HG02870 (cell line): Measurements from ENCODE around the gene NFRKB.

Source experiments
- ATAC-seq: cut with Tn5 transposase; IDR thresholded peaks from one replicate; pipeline ENCODE4 v1.9.1; 2021; ENCODE audit warnings: mild to moderate bottlenecking, moderate library complexity; ENCODE audit not compliant: unreplicated experiment

Gene NFRKB

GRCh38 chr11:129846508-129847335, 48.7 kb downstream of the NFRKB start:
- ATAC-seq: no peak
